HG02610 (cell line): Measurements from ENCODE around the gene CARTPT.

ENCODE experiments used
- ATAC-seq: cut with Tn5 transposase; IDR thresholded peaks from one replicate; pipeline ENCODE4 v1.9.1; 2021; ENCODE audit warnings: mild to moderate bottlenecking, moderate library complexity; ENCODE audit not compliant: unreplicated experiment

The CARTPT gene

GRCh38 chr5:71719063-71719964, at the start of gene CARTPT:
Gene CARTPT, plus strand, starts transcription at chr5:71719275. Its CDS starts 19 bp downstream, at chr5:71719294.
- no peak for ATAC-seq

DNA sequence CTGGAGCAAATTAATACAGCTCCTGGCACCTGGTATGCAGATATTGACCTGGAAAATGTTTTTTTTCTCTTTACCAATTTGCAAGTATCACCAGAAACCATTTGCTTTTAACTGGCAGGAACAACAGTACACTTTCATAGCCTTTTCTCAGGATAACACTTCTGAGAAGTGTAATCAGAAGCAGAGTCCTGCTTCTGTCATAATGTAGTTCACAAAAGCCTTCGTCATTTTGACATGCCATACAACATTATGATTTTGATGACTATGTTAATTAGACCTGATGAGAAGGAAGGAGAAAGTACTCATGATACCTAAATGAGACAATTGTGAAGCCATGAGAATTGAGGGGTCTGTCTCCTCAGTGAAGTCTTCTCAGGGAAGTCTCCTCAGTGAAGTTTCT, 41.1 kb upstream of the CARTPT start:
- no peak for ATAC-seq

DNA sequence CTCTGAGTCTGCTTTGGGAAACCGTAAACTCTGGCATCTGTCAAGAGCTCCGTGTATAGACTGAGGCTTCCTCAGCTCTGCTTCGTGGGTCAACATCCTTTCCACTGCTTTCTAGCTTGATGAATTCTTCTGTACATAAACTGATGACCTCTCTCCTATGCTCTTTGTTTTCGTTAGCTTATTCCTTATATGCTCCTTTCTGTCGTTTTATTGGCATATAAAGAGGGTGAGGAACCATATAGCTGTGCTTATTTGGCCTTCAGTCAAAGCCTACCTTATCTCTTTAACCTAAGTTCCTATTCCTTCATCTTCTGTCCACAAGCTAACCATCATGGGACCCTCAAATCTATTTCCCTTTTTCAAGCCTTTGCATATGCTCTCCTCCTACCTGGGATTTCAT, 39.4 kb upstream of the CARTPT start:
- ATAC-seq = no peak

DNA sequence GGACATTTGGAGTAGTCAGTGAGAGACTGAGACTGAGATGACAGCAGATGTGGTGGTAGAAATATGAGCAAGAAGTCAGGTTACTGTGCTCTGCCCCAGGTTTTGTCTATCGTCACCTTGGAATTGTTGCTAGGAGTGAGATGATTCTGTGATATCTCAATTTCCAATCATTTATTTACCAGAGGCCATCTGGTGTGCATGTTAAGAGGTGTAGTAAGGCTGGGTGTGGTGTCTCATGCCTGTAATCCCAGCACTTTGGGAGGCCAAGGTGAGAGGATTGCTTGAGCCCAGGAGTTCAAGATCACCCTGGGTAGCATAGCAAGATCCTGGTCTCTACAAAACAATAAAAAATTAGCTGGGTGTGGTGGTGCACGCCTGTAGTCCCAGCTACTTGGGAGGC, 38.6 kb upstream of the CARTPT start:
- ATAC-seq = no peak

- ATAC-seq = no peak
Measured at GRCh38 chr5:71681296-71681695, 37.8 kb upstream of the CARTPT start.

GRCh38 chr5:71684309-71684708, 34.8 kb upstream of the CARTPT start:
- ATAC-seq = no peak

GRCh38 chr5:71693828-71694427, 25.1 kb upstream of the CARTPT start:
- ATAC-seq = no peak

DNA sequence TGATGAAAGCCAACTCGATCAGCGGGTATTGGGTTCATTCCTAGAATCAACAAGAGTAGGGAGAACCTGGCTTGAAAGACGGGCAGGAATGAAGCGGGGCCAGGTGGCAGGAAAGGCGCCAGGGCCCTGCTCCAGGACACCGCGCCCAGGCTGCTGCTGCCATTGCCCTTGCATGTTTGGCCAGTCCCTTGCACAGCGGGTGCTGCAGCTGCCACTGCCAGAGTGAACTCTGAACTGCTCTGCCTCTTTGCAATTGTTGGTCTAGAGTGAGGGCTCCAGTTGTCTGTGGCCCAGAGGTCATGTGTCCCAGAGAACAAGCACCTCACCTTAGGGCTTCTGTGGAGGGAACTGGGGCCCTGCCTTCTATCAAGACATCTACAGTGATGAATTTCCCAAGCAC, 24.0 kb upstream of the CARTPT start:
- ATAC-seq = no peak

GRCh38 chr5:71695595-71695994, 23.5 kb upstream of the CARTPT start:
- no peak for ATAC-seq

DNA sequence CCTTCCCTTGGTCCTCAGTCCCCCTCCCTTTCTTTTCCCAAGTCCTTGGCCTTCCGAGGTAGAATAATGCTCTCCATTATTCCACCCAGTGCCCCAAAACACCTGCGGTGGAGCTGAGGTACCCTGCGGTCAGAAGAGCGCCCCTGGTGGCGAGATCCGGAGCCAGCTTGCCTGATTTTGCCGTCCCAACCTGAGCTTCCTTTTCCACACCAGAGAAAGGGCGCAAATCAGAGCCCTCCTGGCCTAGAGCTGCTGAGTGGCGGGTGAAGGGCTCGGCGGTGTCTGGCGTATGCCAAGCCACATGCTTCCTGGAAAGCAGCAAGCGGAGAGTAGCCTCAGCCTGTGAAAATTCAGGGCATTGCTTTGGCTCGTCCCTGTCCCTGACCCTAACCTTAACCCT, 21.1 kb upstream of the CARTPT start:
- no peak for ATAC-seq

DNA sequence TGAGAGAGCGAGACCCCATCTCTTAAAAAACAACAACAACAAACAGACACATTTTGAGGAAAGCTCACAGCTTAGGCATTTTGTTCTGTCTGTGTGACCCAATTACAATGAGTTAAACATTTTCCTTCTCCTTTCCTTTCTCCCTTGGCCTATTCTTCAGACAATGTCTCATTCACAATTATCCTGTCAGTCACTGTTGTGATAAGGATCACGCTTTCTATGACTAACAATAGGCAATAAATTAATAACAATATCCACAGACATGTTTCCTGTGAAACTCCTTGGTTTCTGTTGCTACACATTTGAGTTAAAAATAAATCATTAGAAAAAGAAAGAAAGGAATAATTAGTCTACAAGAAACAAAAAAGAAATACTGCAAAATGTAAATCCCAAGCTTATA, 19.8 kb upstream of the CARTPT start:
- ATAC-seq = no peak

GRCh38 chr5:71699751-71700150, 19.3 kb upstream of the CARTPT start:
- ATAC-seq = no peak

DNA sequence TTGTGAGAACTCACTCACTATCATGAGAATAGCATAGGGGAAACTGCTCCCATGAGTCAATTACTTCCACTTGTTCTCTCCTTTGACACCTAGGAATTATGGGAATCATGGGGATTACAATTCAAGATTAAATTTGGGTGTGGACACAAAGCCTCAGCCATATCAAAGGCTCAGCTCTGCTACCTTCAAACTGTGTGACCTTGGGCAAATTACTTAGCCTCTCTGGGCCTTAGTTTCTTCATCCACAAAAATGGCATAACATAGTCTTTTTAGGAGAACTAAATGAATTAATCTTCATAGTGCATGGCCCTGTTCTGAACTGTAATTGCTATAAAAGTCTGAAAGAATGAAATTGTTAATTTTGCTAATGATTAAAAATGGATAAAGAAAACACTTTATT, 18.3 kb upstream of the CARTPT start:
- no peak for ATAC-seq

DNA sequence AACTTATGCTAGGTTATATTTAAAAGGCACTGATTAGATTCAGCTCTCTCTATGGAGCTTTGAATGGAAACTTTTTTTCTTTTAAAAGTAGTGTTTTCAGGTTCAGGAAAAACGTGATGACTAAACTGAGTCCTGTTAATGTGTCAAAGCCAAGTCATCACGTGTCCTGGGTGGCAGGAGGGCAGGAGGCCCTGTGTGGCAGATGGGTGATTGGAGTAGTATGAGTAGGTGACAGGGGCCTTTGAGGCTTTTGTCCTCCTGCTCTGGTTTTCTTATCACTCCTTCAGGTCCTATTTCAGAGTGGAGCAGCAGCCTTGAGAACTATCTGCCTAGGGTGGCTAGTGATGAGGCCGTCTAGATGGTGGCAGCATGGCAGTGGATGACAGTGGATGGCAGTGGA, 17.7 kb upstream of the CARTPT start:
- ATAC-seq = no peak

GRCh38 chr5:71703941-71704340, 15.1 kb upstream of the CARTPT start:
- no peak for ATAC-seq

- no peak for ATAC-seq
Measured at GRCh38 chr5:71705421-71705820, 13.7 kb upstream of the CARTPT start.

GRCh38 chr5:71706906-71707305, 12.2 kb upstream of the CARTPT start:
- ATAC-seq = no peak

DNA sequence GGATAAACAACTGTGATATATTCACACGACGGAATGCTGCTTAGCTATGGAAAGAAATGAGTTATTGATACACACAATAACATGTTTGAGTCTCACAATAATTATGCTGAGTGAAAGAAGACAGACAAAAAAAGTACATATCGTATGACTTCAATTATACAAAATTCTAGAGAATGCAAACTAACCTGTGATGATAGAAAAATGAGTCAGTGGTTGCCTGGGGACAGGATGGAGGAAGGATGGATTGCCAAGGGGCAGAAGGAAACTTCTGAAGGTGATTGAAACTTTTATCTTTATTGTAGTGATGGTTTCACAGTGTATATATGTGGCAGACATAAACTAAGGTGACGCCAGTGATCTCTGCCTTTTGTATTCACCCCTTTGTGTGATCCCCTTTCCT, 7.5 kb upstream of the CARTPT start:
- ATAC-seq = no peak

DNA sequence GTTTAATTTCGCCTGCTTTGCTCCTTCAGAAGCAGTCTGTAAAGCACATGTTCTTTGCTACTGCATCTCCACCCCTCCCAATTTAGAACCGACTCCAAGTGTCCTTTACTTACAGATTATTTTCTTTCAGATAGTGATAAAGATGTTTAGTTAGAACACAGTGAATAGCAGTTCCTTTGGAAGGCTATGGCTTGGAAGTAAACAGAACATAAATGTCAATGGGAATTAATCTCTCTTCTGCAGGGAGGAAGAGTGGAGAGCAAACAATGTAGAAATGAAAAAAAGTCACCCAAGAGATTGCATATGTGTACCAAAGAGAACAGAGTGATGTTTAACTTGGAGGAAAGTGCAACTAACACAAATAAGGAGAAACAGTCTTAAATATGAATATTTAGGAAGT, 4.2 kb upstream of the CARTPT start:
- no peak for ATAC-seq

DNA sequence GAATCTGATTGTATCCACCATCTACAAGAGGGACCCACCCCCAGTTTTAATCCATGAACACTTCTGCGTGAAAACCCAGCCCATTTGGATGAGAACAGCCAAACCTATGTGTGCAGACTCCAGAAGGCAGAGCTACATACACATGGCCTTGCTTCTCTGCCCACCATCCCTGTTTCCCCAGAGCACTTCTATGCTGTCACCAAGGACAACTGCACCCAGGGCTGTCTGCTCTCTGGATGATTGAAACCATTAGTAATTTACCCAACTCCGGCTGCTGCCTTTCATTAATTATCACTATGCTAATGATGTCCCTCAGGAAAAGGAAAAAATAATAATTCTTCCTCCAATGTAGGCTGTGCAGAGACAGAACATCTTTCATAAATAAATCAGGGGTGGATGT, 8.9 kb downstream of the CARTPT start:
- ATAC-seq = no peak

DNA sequence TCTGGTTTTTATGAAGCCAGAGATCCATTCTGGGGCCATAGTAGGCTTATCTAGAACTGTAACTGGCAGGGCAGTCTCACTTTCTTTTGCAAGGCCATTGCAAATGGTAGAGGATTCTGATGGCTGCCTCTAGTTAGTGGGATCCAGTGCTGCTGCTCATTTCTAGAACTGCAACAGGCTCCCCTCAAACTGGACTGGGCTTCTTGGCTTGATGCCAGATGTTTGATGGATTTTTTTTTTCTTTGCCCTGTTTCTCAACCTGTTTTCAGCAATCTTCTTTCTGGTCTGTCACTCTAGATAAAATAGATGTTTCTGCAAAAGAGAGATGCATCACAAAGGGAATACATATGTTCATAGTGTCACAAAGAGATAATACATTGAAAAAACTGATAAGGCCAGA, 11.9 kb downstream of the CARTPT start:
- ATAC-seq = no peak

DNA sequence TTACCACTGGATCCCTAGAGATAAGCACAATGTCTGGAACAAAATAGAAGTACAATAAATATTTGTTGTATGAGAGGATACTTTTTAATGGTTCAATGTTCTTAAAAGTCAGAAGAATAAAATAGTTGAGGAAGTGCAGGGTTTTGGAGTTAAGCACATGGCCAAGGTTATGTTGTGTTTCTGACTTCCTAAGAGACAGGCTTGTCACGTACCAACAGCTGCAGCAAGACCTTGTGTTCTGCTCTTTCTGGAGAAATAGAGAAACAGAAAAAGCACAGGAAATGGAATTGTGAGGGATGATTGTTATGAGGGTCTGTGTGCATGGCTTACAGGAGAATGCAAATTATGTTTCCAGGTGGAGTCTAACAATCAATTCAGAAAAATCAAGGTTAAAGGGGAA, 12.9 kb downstream of the CARTPT start:
- no peak for ATAC-seq

- ATAC-seq = no peak
Measured at GRCh38 chr5:71734141-71734540, 15.1 kb downstream of the CARTPT start.
